ENCODE results near the gene FGG. TPM values are rescaled to one million over a fixed set of nuclear protein-coding genes. Genes with fewer than 3 reads are reported as not detected.
"Not testable (repeated sequence)": the region's sequence is repeated elsewhere in the genome, so short reads cannot be mapped to it uniquely, and the experiment has no call there.

The FGG gene
- total RNA-seq, 2 experiments from 2014 or later, result not detected

- H3K36me3 Mint-ChIP-seq (ENCODE audit: low read depth); ATAC-seq; H3K4me1 Mint-ChIP-seq; intact Hi-C loops (cut with DNase I, micrococcal nuclease); H3K9me3 Mint-ChIP-seq (ENCODE audit: low read depth); POLR2A ChIA-PET; DNase-seq; H3K4me3 Mint-ChIP-seq; CTCF ChIA-PET; H3K27ac Mint-ChIP-seq: not testable (repeated sequence)
- peaks cover 12% of the 10 kb centered on the region for H3K27me3 Mint-ChIP-seq
Measured at GRCh38 chr4:154597281-154597680, 15.2 kb downstream of the FGG start.

- intact Hi-C loops (cut with DNase I, micrococcal nuclease), result no loop called here
- Mint-ChIP-seq H3K9me3 (ENCODE audit: low read depth) (no peaks in the 10 kb centered on the region), H3K36me3 (ENCODE audit: low read depth) (no peaks in the 10 kb centered on the region), H3K4me1 (peaks cover under 1% of the 10 kb centered on the region), H3K27ac (no peak overlapping the region), H3K4me3 (no peak overlapping the region), H3K27me3 (peaks cover 17% of the 10 kb centered on the region)
- ATAC-seq (no peak), DNase-seq (no peak)
- CTCF ChIA-PET, result interaction anchor here (0.5 to 1.2 kb wide), 3 partner anchors 21 to 45 kb away, joined by 3 to 4 read pairs (median 3); no protein-coding TSS in a partner anchor
- POLR2A ChIA-PET, result no interaction called here
Measured at GRCh38 chr4:154595807-154596206, 16.6 kb downstream of the FGG start.

- POLR2A ChIA-PET, result not testable (repeated sequence)
Measured at GRCh38 chr4:154594343-154594742, 18.1 kb downstream of the FGG start.

GRCh38 chr4:154593868-154594267 lies 18.6 kb downstream of the FGG start:
- intact Hi-C loops (cut with DNase I, micrococcal nuclease), result no loop called here
- ChIA-PET CTCF (interaction anchor here (0.9 to 1.6 kb wide), 4 partner anchors 8 to 30 kb away, joined by 3 to 5 read pairs (median 4); no protein-coding TSS in a partner anchor), POLR2A (no interaction called here)
- Mint-ChIP-seq H3K27me3 (peaks cover 24% of the 10 kb centered on the region), H3K27ac (no peak overlapping the region), H3K36me3 (ENCODE audit: low read depth) (no peaks in the 10 kb centered on the region), H3K4me1 (no peaks in the 10 kb centered on the region), H3K4me3 (no peak overlapping the region), H3K9me3 (ENCODE audit: low read depth) (no peaks in the 10 kb centered on the region)
- ATAC-seq (no peak), DNase-seq (no peak)

More at GRCh38 chr4:154594343-154594742, 18.1 kb downstream of the FGG start:
- H3K36me3 Mint-ChIP-seq (ENCODE audit: low read depth); H3K9me3 Mint-ChIP-seq (ENCODE audit: low read depth); H3K4me3 Mint-ChIP-seq; intact Hi-C loops (cut with DNase I, micrococcal nuclease); H3K4me1 Mint-ChIP-seq; ATAC-seq; DNase-seq; H3K27ac Mint-ChIP-seq: not testable (repeated sequence)
- peaks cover 23% of the 10 kb centered on the region for H3K27me3 Mint-ChIP-seq
- CTCF ChIA-PET, result interaction anchor here (0.9 to 1.6 kb wide), 4 partner anchors 8 to 29 kb away, joined by 3 to 5 read pairs (median 4); no protein-coding TSS in a partner anchor

GRCh38 chr4:154591890-154592289 lies 20.6 kb downstream of the FGG start:
- ATAC-seq (no peak), DNase-seq (no peak)
- H3K36me3 Mint-ChIP-seq (ENCODE audit: low read depth), result no peaks in the 10 kb centered on the region
- no peaks in the 10 kb centered on the region for H3K9me3 Mint-ChIP-seq (ENCODE audit: low read depth)
- intact Hi-C loops (cut with DNase I, micrococcal nuclease), result no loop called here
- no peak overlapping the region for H3K27ac Mint-ChIP-seq
- ChIA-PET POLR2A (no interaction called here), CTCF (no interaction called here)
- no peak overlapping the region for H3K4me3 Mint-ChIP-seq
- peaks cover 20% of the 10 kb centered on the region for H3K27me3 Mint-ChIP-seq
- H3K4me1 Mint-ChIP-seq, result no peaks in the 10 kb centered on the region

DNA sequence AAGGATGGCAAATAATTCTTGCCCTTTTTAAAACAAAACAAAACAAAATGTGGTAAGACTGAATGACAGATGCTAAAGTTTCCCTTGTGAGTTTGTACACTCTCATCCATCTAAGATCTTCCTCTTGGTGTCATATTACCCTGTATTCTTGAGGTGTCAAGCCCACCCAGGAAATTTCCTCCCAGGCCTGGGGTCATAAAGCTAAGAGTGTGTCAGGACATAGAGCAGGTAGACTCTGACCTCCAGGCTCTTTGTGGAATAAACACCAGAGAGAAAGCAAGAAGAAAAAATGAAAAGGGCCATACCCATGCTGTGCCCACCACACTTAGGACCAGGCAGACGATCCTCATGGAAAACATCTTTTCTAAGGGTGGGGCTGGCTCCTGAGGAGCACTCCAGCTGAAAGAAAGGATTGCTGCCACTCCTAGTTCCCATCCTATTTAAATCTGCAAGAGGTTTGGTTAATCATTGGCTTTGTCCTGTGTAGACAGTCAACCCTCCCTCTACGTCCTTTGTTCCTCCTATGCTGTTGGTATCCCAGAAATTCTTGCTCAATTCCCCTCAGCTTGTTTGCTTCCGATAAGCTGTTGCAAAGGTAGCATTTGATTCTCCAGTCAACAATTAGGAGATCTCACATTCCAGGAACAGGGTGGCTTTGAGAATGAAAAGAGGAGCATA lies 22.0 kb downstream of the FGG start, which contains the start of gene FGA:
TSS of gene FGA (minus strand) at position 414 of the 678 bp plus-strand sequence. CDS start at position 359, 55 bp downstream.
- DNase-seq (no peak), ATAC-seq (no peak)
- CTCF ChIA-PET, result no interaction called here
- Mint-ChIP-seq H3K4me3 (no peak within 1 kb of the TSS), H3K4me1 (no peaks in the 10 kb centered on the region), H3K27ac (no peak within 1 kb of the TSS), H3K36me3 (ENCODE audit: low read depth) (no peaks in the 10 kb centered on the region), H3K27me3 (peaks cover 23% of the 10 kb centered on the region), H3K9me3 (ENCODE audit: low read depth) (no peaks in the 10 kb centered on the region)
- POLR2A ChIA-PET, result no interaction called here
- intact Hi-C loops (cut with DNase I, micrococcal nuclease), result no loop called here

DNA sequence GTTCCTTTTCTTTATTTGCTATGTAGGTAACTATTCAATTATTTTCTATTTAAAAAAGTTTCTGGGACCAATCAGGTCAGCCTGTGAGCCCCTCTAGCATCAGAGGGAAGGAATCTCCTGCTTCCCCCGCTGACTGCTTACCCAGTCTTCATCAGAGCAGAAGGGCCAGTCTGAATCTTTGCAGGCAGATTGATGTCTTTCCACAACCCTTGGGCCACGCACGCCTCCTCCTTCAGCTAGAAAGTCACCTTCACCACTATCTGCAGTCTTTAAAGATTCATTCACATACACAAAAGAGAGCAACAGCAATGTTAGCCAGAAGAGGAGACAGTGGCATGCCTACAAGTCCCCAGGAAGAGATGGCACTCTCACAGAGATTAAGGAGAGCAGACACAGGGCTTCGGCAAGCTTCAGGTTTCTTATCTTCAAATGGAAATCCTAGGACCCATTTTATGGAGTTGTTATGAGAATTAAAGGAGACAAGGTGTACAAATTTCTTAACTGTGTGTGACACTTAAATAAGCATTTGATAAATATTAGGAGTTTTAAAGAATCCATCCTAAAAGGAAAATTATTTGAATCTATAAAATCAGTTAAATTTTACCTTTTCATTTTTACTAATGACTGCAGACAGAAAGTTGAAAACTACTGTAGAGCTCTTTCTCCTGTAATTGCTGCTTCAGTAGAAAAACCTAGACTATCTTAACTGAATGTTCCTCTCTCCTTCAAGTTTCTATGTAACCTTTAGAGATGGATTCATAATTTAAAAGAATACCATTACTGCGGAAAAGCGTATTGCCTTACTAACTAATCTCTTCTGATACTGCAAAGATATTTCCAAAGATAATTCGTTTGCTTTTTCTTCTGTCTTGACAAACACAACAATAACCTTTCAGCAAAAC lies 22.9 kb downstream of the FGG start:
- intact Hi-C loops (cut with DNase I, micrococcal nuclease), result no loop called here
- Mint-ChIP-seq H3K9me3 (ENCODE audit: low read depth) (no peaks in the 10 kb centered on the region), H3K27ac (no peak overlapping the region), H3K27me3 (peaks cover 23% of the 10 kb centered on the region), H3K36me3 (ENCODE audit: low read depth) (no peaks in the 10 kb centered on the region), H3K4me3 (no peak overlapping the region), H3K4me1 (no peaks in the 10 kb centered on the region)
- no peak for DNase-seq
- ATAC-seq, result no peak
- ChIA-PET POLR2A (no interaction called here), CTCF (interaction anchor here (0.8 to 1.1 kb wide), 2 partner anchors 11 to 29 kb away, joined by 3 to 4 read pairs; no protein-coding TSS in a partner anchor)

- intact Hi-C loops (cut with DNase I, micrococcal nuclease), result no loop called here
- H3K36me3 Mint-ChIP-seq (ENCODE audit: low read depth), result no peaks in the 10 kb centered on the region
- no peak for DNase-seq
- CTCF ChIA-PET, result interaction anchor here (1.1 to 1.3 kb wide), 3 partner anchors 13 to 30 kb away, joined by 4 read pairs; no protein-coding TSS in a partner anchor
- no peaks in the 10 kb centered on the region for H3K9me3 Mint-ChIP-seq (ENCODE audit: low read depth)
- H3K27ac Mint-ChIP-seq, result no peak overlapping the region
- no peaks in the 10 kb centered on the region for H3K4me1 Mint-ChIP-seq
- H3K4me3 Mint-ChIP-seq, result no peak overlapping the region
- ATAC-seq, result no peak
- H3K27me3 Mint-ChIP-seq, result peaks cover 20% of the 10 kb centered on the region
- POLR2A ChIA-PET, result no interaction called here
Measured at GRCh38 chr4:154588198-154588597, 24.3 kb downstream of the FGG start.

DNA sequence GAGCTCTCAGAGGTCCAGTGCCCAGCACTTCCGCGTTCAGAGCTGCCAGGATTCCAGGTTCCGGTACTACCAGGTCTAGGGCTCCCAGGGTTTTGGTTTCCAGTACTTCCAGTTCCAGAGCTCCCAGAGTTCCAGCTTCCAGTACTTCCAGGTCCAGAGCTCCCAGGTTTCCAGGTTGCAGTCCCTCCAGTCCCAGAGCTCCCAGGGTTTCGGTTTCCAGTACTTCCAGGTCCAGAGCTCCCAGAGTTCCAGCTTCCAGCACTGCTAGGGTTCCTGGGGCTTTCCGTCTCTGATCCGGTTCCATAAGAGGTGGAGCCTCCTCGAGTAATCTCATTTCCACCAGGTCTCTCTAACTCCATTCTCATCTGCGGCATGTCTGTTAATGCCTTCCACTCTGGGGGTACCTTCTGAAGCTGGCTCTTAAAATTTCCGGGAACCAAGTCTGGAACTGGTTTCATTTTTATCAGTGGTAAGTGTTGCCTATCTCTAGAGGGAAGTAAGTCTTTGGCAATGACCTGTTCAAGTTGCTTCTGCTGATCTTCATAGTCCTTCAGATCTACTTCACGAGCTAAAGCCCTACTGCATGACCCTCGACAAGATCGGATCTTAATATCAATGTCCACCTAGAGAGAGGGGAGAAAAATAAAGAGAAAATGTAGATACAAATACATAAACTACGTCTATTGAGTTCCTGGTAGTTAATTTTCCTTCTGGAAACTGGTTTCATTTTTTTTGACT lies 26.0 kb downstream of the FGG start:
- H3K27me3 Mint-ChIP-seq, result peaks cover 18% of the 10 kb centered on the region
- no peak for ATAC-seq
- H3K4me3 Mint-ChIP-seq, result no peak overlapping the region
- H3K27ac Mint-ChIP-seq, result no peak overlapping the region
- CTCF ChIA-PET, result interaction anchor here (0.6 to 1.6 kb wide), 4 partner anchors 8 to 36 kb away, joined by 3 to 4 read pairs (median 3); partner anchors contain the start of gene PLRG1
- POLR2A ChIA-PET, result no interaction called here
- H3K36me3 Mint-ChIP-seq (ENCODE audit: low read depth), result no peaks in the 10 kb centered on the region
- no peaks in the 10 kb centered on the region for H3K4me1 Mint-ChIP-seq
- DNase-seq, result no peak
- intact Hi-C loops (cut with DNase I, micrococcal nuclease), result no loop called here
- no peaks in the 10 kb centered on the region for H3K9me3 Mint-ChIP-seq (ENCODE audit: low read depth)

- no peaks in the 10 kb centered on the region for H3K4me1 Mint-ChIP-seq
- no peak overlapping the region for H3K27ac Mint-ChIP-seq
- ATAC-seq (no peak), DNase-seq (no peak)
- no peaks in the 10 kb centered on the region for H3K9me3 Mint-ChIP-seq (ENCODE audit: low read depth)
- H3K4me3 Mint-ChIP-seq, result no peak overlapping the region
- peaks cover 13% of the 10 kb centered on the region for H3K27me3 Mint-ChIP-seq
- intact Hi-C loops (cut with DNase I, micrococcal nuclease), result no loop called here
- H3K36me3 Mint-ChIP-seq (ENCODE audit: low read depth), result no peaks in the 10 kb centered on the region
- CTCF ChIA-PET, result interaction anchor here (1.1 to 1.6 kb wide), 2 partner anchors 9 to 35 kb away, joined by 3 read pairs; partner anchors contain the start of gene PLRG1
- POLR2A ChIA-PET, result no interaction called here
Measured at GRCh38 chr4:154585369-154586018, 27.0 kb downstream of the FGG start.

GRCh38 chr4:154584259-154584658 lies 28.2 kb downstream of the FGG start:
- intact Hi-C loops (cut with DNase I, micrococcal nuclease), result no loop called here
- ChIA-PET POLR2A (no interaction called here), CTCF (interaction anchor here (0.6 kb wide), 1 partner anchor 25 kb away, joined by 3 read pairs; no protein-coding TSS in a partner anchor)
- ATAC-seq (no peak), DNase-seq (no peak)
- H3K27ac Mint-ChIP-seq, result no peak overlapping the region
- no peaks in the 10 kb centered on the region for H3K9me3 Mint-ChIP-seq (ENCODE audit: low read depth)
- H3K4me1 Mint-ChIP-seq, result no peaks in the 10 kb centered on the region
- no peaks in the 10 kb centered on the region for H3K36me3 Mint-ChIP-seq (ENCODE audit: low read depth)
- peaks cover 8% of the 10 kb centered on the region for H3K27me3 Mint-ChIP-seq
- no peak overlapping the region for H3K4me3 Mint-ChIP-seq

Measured in activated CD4-positive, alpha-beta T cell treated with anti-CD3 and anti-CD28 coated beads for 36 hours (primary cell).